Ishikawa (cell line): Measurements from ENCODE around the gene SLIT3.

Experiments
- CEBPB ChIP-seq: IDR thresholded peaks from 2 replicates; pipeline ENCODE4 v1.6.1; 2012
- CREB1 ChIP-seq: IDR thresholded peaks from 2 replicates; pipeline ENCODE4 v1.6.1; 2012; ENCODE audit warnings: low read depth
- EGR1 ChIP-seq: IDR thresholded peaks from 2 replicates; pipeline ENCODE4 v1.6.1; 2012
- EP300 ChIP-seq: IDR thresholded peaks from 2 replicates; pipeline ENCODE4 v1.6.1; 2012; ENCODE audit warnings: borderline replicate concordance
- FOXM1 ChIP-seq: IDR thresholded peaks from 2 replicates; pipeline ENCODE4 v1.6.1; 2012; ENCODE audit warnings: low read depth, borderline replicate concordance
- MAX ChIP-seq: IDR thresholded peaks from 2 replicates; pipeline ENCODE4 v1.6.1; 2012
- NFIC ChIP-seq: IDR thresholded peaks from 2 replicates; pipeline ENCODE4 v1.6.1; 2012
- RAD21 ChIP-seq: IDR thresholded peaks from 2 replicates; pipeline ENCODE4 v1.6.1; 2012; ENCODE audit warnings: low read depth
- REST ChIP-seq: IDR thresholded peaks from 2 replicates; pipeline ENCODE4 v1.6.1; 2012; ENCODE audit warnings: low read depth, mild to moderate bottlenecking
- TAF1 ChIP-seq: IDR thresholded peaks from 2 replicates; pipeline ENCODE4 v1.6.1; 2012; ENCODE audit warnings: low read depth, mild to moderate bottlenecking
- TCF12 ChIP-seq: IDR thresholded peaks from 2 replicates; pipeline ENCODE4 v1.6.1; 2012; ENCODE audit warnings: low read depth
- TEAD4 ChIP-seq: IDR thresholded peaks from 2 replicates; pipeline ENCODE4 v1.6.1; 2012
- USF1 ChIP-seq: IDR thresholded peaks from 2 replicates; pipeline ENCODE4 v1.6.1; 2012
- YY1 ChIP-seq: IDR thresholded peaks from 2 replicates; pipeline ENCODE4 v1.6.1; 2012; ENCODE audit warnings: low read depth
- ZBTB7A ChIP-seq: IDR thresholded peaks from 2 replicates; pipeline ENCODE4 v1.6.1; 2012; ENCODE audit warnings: low read depth

SLIT3 gene

GRCh38 chr5:169152453-169152852 is 148.5 kb downstream of the SLIT3 start:
- no peak for TF ChIP-seq CREB1
- no peak for TF ChIP-seq FOXM1
- no peak for TF ChIP-seq YY1

- no peak for TF ChIP-seq TCF12
- no peak for TF ChIP-seq CEBPB
- TF ChIP-seq TEAD4: no peak
- no peak for TF ChIP-seq TAF1
Observed at GRCh38 chr5:169151051-169151805, 149.7 kb downstream of the SLIT3 start.

GRCh38 chr5:169150108-169150507 is 150.8 kb downstream of the SLIT3 start:
- TF ChIP-seq ZBTB7A (no peak), NFIC (no peak), FOXM1 (no peak), EGR1 (no peak), USF1 (no peak), EP300 (no peak), CEBPB (no peak)

GRCh38 chr5:169149317-169149716 is 151.6 kb downstream of the SLIT3 start:
- no peak for TF ChIP-seq TEAD4
- no peak for TF ChIP-seq CREB1
- TF ChIP-seq USF1: no peak
- peak; percentile 25; the same call in 1 of the 2 replicates for TF ChIP-seq RAD21
- no peak for TF ChIP-seq ZBTB7A
- TF ChIP-seq EP300: no peak
- no peak for TF ChIP-seq FOXM1

GRCh38 chr5:169148138-169148740 is 152.7 kb downstream of the SLIT3 start:
- TF ChIP-seq NFIC (no peak), USF1 (no peak), CEBPB (no peak), CREB1 (no peak), FOXM1 (no peak), TCF12 (no peak), TAF1 (no peak)

GRCh38 chr5:169147534-169147933 is 153.4 kb downstream of the SLIT3 start:
- TF ChIP-seq TCF12 (no peak), EGR1 (no peak), EP300 (no peak), REST (no peak), CEBPB (no peak), MAX (no peak), CREB1 (no peak), YY1 (no peak), RAD21 (no peak), TEAD4 (no peak), NFIC (no peak), TAF1 (no peak), USF1 (no peak), ZBTB7A (no peak), FOXM1 (no peak)

GRCh38 chr5:169146158-169146557 is 154.8 kb downstream of the SLIT3 start:
- TF ChIP-seq USF1: no peak
- TF ChIP-seq MAX: no peak
- TF ChIP-seq TAF1: no peak
- no peak for TF ChIP-seq ZBTB7A
- no peak for TF ChIP-seq CREB1
- TF ChIP-seq TEAD4: no peak
- no peak for TF ChIP-seq CEBPB
- no peak for TF ChIP-seq REST
- no peak for TF ChIP-seq YY1
- no peak for TF ChIP-seq EGR1
- no peak for TF ChIP-seq FOXM1
- no peak for TF ChIP-seq TCF12
- TF ChIP-seq RAD21: no peak
- no peak for TF ChIP-seq NFIC
- TF ChIP-seq EP300: no peak
